Kidney epithelial cell (primary cell): ENCODE data around the gene GPR27. TPM values are rescaled to one million over a fixed set of nuclear protein-coding genes. Genes with fewer than 3 reads are reported as not detected.

Source experiments
- DNase-seq: peaks from one replicate; pipeline ENCODE4 v3.0.0-alpha.2; 2010; ENCODE audit warnings: low read depth
- H3K27me3 ChIP-seq: 2 replicates; pipeline ENCODE4 v1.6.0; 2011; ENCODE audit warnings: low read length; ENCODE audit not compliant: control insufficient read depth, insufficient read depth
- H3K36me3 ChIP-seq: 2 replicates; pipeline ENCODE4 v1.5.1; 2011; ENCODE audit warnings: low read length; ENCODE audit not compliant: control insufficient read depth, insufficient read depth
- H3K4me3 ChIP-seq: 2 replicates; pipeline ENCODE4 v1.5.1; 2011; ENCODE audit warnings: low read depth, mild to moderate bottlenecking, control low read depth, low read length
- total RNA-seq: library from RNA; depleted of rRNA; stranded (reverse); fragments of >200 nt; gene quantifications from 2 replicates; pipeline ENCODE4 v1.2.3, GENCODE V29; 2015
- TF ChIP-seq, protein P1 (sequence below): IDR thresholded peaks from 2 replicates; pipeline ENCODE4 v1.5.1; 2011; ENCODE audit warnings: mild to moderate bottlenecking, moderate library complexity, low read length, control low read depth, inconsistent platforms; ENCODE audit not compliant: insufficient read depth, poor library complexity, severe bottlenecking

GPR27 gene
- total RNA-seq, 1 donor from 2014 or later, result 8.9 TPM

DNA sequence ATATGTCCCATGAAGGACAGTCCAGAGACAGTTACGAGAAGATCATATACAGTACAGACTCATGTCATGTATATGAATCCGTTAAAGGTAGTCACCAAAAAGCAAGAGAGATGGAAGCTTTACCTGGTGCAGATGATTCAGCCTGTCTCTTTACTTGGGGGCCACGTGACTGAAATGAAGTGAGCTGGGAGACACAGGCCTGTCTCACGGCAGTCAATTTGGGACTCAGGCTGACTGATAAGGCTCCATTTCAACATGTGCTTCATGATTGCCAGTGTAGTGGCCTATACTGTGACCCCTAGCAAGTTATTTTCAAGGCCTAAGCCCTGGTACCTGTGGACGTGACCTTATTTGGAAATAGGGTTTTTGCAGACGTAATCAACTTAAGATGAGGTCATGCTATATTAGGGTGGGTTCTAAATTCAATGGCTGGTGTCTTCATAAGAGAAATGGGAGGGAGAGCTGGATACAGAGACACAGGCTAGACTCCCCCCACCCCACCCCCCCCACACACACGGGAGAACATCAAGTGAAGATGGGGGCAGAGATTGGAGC, 34.3 kb downstream of the GPR27 start:
- no peak for DNase-seq
- TF ChIP-seq, protein P1, sequence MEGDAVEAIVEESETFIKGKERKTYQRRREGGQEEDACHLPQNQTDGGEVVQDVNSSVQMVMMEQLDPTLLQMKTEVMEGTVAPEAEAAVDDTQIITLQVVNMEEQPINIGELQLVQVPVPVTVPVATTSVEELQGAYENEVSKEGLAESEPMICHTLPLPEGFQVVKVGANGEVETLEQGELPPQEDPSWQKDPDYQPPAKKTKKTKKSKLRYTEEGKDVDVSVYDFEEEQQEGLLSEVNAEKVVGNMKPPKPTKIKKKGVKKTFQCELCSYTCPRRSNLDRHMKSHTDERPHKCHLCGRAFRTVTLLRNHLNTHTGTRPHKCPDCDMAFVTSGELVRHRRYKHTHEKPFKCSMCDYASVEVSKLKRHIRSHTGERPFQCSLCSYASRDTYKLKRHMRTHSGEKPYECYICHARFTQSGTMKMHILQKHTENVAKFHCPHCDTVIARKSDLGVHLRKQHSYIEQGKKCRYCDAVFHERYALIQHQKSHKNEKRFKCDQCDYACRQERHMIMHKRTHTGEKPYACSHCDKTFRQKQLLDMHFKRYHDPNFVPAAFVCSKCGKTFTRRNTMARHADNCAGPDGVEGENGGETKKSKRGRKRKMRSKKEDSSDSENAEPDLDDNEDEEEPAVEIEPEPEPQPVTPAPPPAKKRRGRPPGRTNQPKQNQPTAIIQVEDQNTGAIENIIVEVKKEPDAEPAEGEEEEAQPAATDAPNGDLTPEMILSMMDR, result no peak
- Histone ChIP-seq H3K36me3 (no peaks in the 10 kb centered on the region), H3K27me3 (peaks cover 22% of the 10 kb centered on the region), H3K4me3 (no peak overlapping the region)

DNA sequence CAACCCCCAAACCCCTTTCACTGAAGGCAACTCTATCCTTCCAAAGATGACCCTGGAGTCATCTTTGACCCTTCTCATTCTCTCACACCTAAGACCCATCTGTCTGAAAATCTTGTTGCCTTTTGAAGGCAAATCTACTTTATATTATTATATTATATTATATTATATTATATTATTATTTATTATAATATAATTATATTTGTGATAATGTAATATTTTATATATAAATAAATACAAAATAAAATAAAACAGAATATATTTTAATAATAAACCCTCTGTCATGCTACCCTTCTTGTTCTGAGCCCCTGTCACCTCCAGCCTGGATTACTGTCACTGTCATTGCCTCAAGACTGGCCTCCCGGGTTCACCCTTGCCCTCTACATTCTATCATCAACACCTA, 36.3 kb downstream of the GPR27 start:
- DNase-seq, result no peak
- H3K27me3 ChIP-seq, result peaks cover 10% of the 10 kb centered on the region
- no peaks in the 10 kb centered on the region for H3K36me3 ChIP-seq
- TF ChIP-seq, protein P1, result no peak
- H3K4me3 ChIP-seq, result no peak overlapping the region

DNA sequence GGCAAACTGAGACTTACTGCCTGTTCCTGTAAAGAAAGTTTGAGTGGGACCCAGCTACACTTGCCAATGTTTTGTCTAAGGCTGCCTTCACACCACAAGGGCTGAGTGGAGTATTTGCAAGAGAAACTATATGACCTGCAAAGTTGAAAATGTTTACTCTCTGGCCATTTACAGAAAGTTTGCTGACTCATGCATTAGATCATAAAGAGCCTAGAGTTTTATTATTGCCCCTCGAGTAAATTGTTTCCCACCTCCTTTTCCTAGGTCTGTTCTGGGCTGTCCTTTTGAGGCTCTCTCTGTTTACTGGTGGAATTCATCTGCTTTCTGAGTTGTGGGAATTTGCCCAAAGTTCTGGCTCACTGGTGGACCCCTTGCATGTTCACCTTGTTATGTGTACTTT, 38.0 kb downstream of the GPR27 start:
- TF ChIP-seq, protein P1, result no peak
- Histone ChIP-seq H3K4me3 (no peak overlapping the region), H3K36me3 (no peaks in the 10 kb centered on the region), H3K27me3 (peaks cover 2% of the 10 kb centered on the region)
- DNase-seq, result no peak

DNA sequence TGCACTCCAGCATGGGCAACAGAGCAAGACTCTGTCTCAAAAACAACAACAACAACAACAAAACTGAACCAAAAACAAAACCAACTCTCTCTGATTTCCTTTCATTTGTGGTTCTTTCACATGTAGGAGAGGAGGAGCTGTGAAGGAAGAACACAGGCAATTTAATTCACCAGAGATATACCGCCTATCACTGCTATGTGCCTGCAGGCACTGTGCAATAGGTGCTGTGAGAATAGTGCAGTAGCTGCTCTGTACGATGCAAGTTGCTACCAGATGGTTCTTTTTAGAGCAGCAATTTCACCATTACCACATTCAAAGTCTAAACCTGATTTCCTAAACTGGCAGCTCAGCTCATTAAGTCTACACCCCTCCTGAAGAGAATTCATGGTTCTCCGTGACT, 42.6 kb downstream of the GPR27 start:
- Histone ChIP-seq H3K4me3 (no peak overlapping the region), H3K36me3 (no peaks in the 10 kb centered on the region), H3K27me3 (peaks cover 6% of the 10 kb centered on the region)
- TF ChIP-seq, protein P1, result no peak
- DNase-seq, result no peak

DNA sequence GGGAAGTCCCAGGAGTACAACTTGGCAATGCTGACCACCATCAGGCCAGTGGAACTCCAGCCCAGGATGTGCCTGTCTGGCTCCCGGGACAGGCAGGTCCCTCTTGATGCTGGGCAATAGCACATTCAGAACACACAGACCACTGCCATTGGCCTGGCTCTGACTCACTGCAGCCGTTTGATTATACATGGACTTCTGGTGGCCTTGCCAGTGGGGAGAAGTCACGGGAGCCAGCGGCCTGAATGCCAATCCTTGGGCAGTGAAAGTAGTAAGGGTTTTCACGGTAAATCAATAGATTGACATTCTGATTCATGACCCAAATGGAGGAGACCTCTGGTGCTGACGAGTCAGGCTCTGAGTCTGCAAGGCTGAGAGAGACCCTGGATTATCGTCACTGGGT, 43.8 kb downstream of the GPR27 start:
- Histone ChIP-seq H3K27me3 (peaks cover 6% of the 10 kb centered on the region), H3K4me3 (no peak overlapping the region), H3K36me3 (no peaks in the 10 kb centered on the region)
- DNase-seq, result no peak
- TF ChIP-seq, protein P1, result no peak

GRCh38 chr3:71800023-71800422, 46.4 kb downstream of the GPR27 start:
- no peak for DNase-seq
- Histone ChIP-seq H3K27me3 (peaks cover 6% of the 10 kb centered on the region), H3K36me3 (no peaks in the 10 kb centered on the region), H3K4me3 (no peak overlapping the region)
- TF ChIP-seq, protein P1, result no peak
